Measurements from ENCODE around the gene DPY30. TPM values are rescaled to one million over a fixed set of nuclear protein-coding genes. Genes with fewer than 3 reads are reported as not detected.

Gene DPY30
- total and polyA plus RNA-seq, 5 donors from 2014 or later = 39.4 to 240 (median 206) TPM

DNA sequence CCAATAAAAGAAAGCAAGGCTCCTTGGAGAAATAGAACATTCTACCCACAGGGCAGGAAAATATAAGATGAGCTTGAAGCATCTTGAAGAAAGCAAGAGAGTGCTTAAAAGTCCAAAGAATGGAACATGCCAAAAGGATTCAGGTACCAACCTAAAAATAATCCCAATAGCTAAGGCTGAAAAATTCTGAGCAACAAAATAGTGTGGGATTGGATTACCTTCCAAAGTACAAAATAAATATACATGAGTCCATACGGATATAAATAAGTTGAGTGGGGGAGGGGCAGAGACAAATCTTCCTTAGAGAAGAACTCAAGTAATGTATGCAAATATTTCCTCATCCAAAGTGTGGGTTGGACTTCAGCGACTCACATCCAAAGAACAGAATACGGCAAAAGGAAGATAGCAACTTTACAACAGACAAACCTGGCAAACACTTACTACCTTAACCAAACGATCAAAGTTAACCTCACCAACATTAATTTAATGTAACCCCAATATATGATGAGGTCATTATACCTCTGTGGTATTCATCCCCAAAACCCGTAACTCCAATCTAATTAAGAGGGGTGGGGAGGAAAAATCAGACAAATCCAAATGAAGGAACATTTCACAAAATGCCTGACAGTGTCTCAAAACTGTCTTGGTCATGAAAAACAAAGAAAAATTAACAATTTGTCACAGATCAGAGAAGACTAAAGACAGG is 55.7 kb downstream of the DPY30 start:
- Mint-ChIP-seq H3K36me3 (peaks cover 11% of the 10 kb centered on the region), H3K9me3 (no peaks in the 10 kb centered on the region), H3K4me1 (peaks cover 40 to 49% (median 41%) of the 10 kb centered on the region in 4 donors), H3K4me3 (no peak overlapping the region), H3K27me3 (no peaks in the 10 kb centered on the region), H3K27ac (peak overlapping the region in 2 of 3 donors; percentile 39 to 51)
- H3K27ac ChIP-seq (ENCODE audit: insufficient read depth, low read length, poor library complexity, severe bottlenecking) = no peak overlapping the region
- H3K36me3 ChIP-seq (ENCODE audit: control insufficient read depth, insufficient read depth, low read length) = no peaks in the 10 kb centered on the region
- no peak for DNase-seq
- ATAC-seq (ENCODE audit: low read depth in 2 of 2) = no peak
- peaks cover 17% of the 10 kb centered on the region for H3K4me1 ChIP-seq (ENCODE audit: control insufficient read depth, insufficient read depth, low read length, poor library complexity, severe bottlenecking)
- H3K9me3 ChIP-seq (ENCODE audit: control insufficient read depth in 2 of 2, low read length in 2 of 2) = no peaks in the 10 kb centered on the region
- H3K27me3 ChIP-seq (ENCODE audit: control insufficient read depth, insufficient read depth, low read length) = no peaks in the 10 kb centered on the region
- no peak overlapping the region for H3K4me3 ChIP-seq (ENCODE audit: low read depth, low read length)

GRCh38 chr2:31980674-31981356 is 58.8 kb downstream of the DPY30 start:
- no peaks in the 10 kb centered on the region for H3K27me3 Mint-ChIP-seq
- peaks cover 16% of the 10 kb centered on the region for H3K36me3 Mint-ChIP-seq
- peaks cover 33 to 51% (median 34%) of the 10 kb centered on the region in 4 donors for H3K4me1 Mint-ChIP-seq
- peak overlapping the region in 1 of 4 donors; percentile 6 for H3K4me3 Mint-ChIP-seq
- H3K27ac Mint-ChIP-seq = peak overlapping the region; percentile 3 to 96 (median 29)
- Histone ChIP-seq H3K4me3 (ENCODE audit: low read depth, low read length) (peak overlapping the region; percentile 32), H3K27me3 (ENCODE audit: control insufficient read depth, insufficient read depth, low read length) (no peaks in the 10 kb centered on the region), H3K4me1 (ENCODE audit: control insufficient read depth, insufficient read depth, low read length, poor library complexity, severe bottlenecking) (peaks cover 10% of the 10 kb centered on the region), H3K36me3 (ENCODE audit: control insufficient read depth, insufficient read depth, low read length) (no peaks in the 10 kb centered on the region), H3K27ac (ENCODE audit: insufficient read depth, low read length, poor library complexity, severe bottlenecking) (no peak overlapping the region), H3K9me3 (ENCODE audit: control insufficient read depth in 2 of 2, low read length in 2 of 2) (no peaks in the 10 kb centered on the region)
- peak in 2 of 3 donors; percentile 10 to 30 for DNase-seq
- peaks cover 0 to 2% (median 0%) of the 10 kb centered on the region in 7 donors for H3K9me3 Mint-ChIP-seq
- peak; percentile 83 to 92 for ATAC-seq (ENCODE audit: low read depth in 2 of 2)

DNA sequence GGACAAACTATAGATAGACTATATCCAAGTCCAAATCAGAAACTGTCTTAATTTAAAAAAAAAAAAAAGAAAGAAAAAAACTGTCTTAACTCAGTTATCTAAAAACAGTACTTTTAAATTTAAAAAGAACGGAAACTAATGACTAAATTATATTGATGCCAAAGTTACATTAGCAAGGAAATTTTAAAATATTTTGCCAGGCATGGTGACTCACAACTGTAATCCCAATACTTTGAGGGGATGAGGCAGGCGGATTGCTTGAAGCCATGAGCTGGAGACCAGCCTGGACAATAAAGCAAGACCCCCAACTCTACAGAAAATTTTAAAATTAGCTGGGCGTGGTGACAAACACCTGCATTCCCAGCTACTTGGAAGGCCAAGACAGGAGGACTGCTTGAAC is 59.6 kb downstream of the DPY30 start:
- Mint-ChIP-seq H3K9me3 (peaks cover 0 to 2% (median 0%) of the 10 kb centered on the region in 7 donors), H3K36me3 (peaks cover 16% of the 10 kb centered on the region), H3K4me1 (peaks cover 31 to 59% (median 37%) of the 10 kb centered on the region in 4 donors), H3K4me3 (no peak overlapping the region), H3K27me3 (no peaks in the 10 kb centered on the region), H3K27ac (no peak overlapping the region)
- Histone ChIP-seq H3K4me1 (ENCODE audit: control insufficient read depth, insufficient read depth, low read length, poor library complexity, severe bottlenecking) (peaks cover 10% of the 10 kb centered on the region), H3K27ac (ENCODE audit: insufficient read depth, low read length, poor library complexity, severe bottlenecking) (no peak overlapping the region), H3K4me3 (ENCODE audit: low read depth, low read length) (no peak overlapping the region), H3K36me3 (ENCODE audit: control insufficient read depth, insufficient read depth, low read length) (no peaks in the 10 kb centered on the region), H3K27me3 (ENCODE audit: control insufficient read depth, insufficient read depth, low read length) (no peaks in the 10 kb centered on the region), H3K9me3 (ENCODE audit: control insufficient read depth in 2 of 2, low read length in 2 of 2) (no peaks in the 10 kb centered on the region)
- ATAC-seq (ENCODE audit: low read depth in 2 of 2) (no peak), DNase-seq (no peak)

- DNase-seq = no peak
- no peak for ATAC-seq (ENCODE audit: low read depth in 2 of 2)
- peaks cover 11% of the 10 kb centered on the region for H3K36me3 Mint-ChIP-seq
- no peak overlapping the region for H3K4me3 ChIP-seq (ENCODE audit: low read depth, low read length)
- H3K4me1 Mint-ChIP-seq = peaks cover 32 to 61% (median 39%) of the 10 kb centered on the region in 4 donors
- H3K27ac Mint-ChIP-seq = no peak overlapping the region
- H3K4me1 ChIP-seq (ENCODE audit: control insufficient read depth, insufficient read depth, low read length, poor library complexity, severe bottlenecking) = peaks cover 10% of the 10 kb centered on the region
- no peaks in the 10 kb centered on the region for H3K27me3 ChIP-seq (ENCODE audit: control insufficient read depth, insufficient read depth, low read length)
- peak overlapping the region in 1 of 4 donors; percentile 61 for H3K4me3 Mint-ChIP-seq
- peaks cover 0 to 2% (median 0%) of the 10 kb centered on the region in 7 donors for H3K9me3 Mint-ChIP-seq
- no peaks in the 10 kb centered on the region for H3K9me3 ChIP-seq (ENCODE audit: control insufficient read depth in 2 of 2, low read length in 2 of 2)
- H3K36me3 ChIP-seq (ENCODE audit: control insufficient read depth, insufficient read depth, low read length) = no peaks in the 10 kb centered on the region
- no peak overlapping the region for H3K27ac ChIP-seq (ENCODE audit: insufficient read depth, low read length, poor library complexity, severe bottlenecking)
- no peaks in the 10 kb centered on the region for H3K27me3 Mint-ChIP-seq
Measured at GRCh38 chr2:31979018-31979417, 60.6 kb downstream of the DPY30 start.

DNA sequence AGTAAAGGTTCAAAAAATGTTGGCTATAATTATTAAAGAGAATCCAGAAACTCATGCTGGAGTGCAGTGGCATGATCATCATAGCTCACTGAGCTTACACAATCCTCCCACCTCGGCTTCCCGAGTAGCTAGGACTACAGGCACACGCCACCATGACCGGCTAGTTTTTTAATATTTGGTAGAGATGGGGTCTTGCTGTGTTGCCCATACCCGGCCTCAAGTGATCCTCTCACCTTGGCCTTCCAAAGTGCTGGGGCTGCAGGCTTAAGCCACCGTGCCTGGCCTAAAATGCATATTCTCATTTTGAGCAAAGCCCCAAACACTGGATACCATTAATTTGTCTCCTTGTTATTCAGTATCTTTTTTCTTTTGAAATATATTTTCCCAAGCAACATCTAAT is 61.2 kb downstream of the DPY30 start:
- peaks cover 10% of the 10 kb centered on the region for H3K4me1 ChIP-seq (ENCODE audit: control insufficient read depth, insufficient read depth, low read length, poor library complexity, severe bottlenecking)

More for the DNA sequence above, 61.2 kb downstream of the DPY30 start:
- DNase-seq = no peak
- Mint-ChIP-seq H3K36me3 (peaks cover 6% of the 10 kb centered on the region), H3K27ac (no peak overlapping the region), H3K9me3 (peaks cover 0 to 2% (median 0%) of the 10 kb centered on the region in 7 donors), H3K27me3 (no peaks in the 10 kb centered on the region), H3K4me3 (no peak overlapping the region), H3K4me1 (peaks cover 27 to 58% (median 42%) of the 10 kb centered on the region in 4 donors)
- ATAC-seq (ENCODE audit: low read depth in 2 of 2) = no peak
- Histone ChIP-seq H3K27me3 (ENCODE audit: control insufficient read depth, insufficient read depth, low read length) (no peaks in the 10 kb centered on the region), H3K9me3 (ENCODE audit: control insufficient read depth in 2 of 2, low read length in 2 of 2) (no peaks in the 10 kb centered on the region), H3K27ac (ENCODE audit: insufficient read depth, low read length, poor library complexity, severe bottlenecking) (no peak overlapping the region), H3K36me3 (ENCODE audit: control insufficient read depth, insufficient read depth, low read length) (no peaks in the 10 kb centered on the region), H3K4me3 (ENCODE audit: low read depth, low read length) (no peak overlapping the region)

Other genes with a start within 250 kb of the DPY30 start
- gene MEMO1, start 28.8 kb downstream of the DPY30 start, total RNA-seq = 54.2 TPM
- gene MEMO1, start 28.8 kb downstream of the DPY30 start, polyA plus RNA-seq = 10 to 100 TPM; 26.2 to 44.8 (median 37.9) TPM
- gene SPAST, start 23.8 kb upstream of the DPY30 start, total RNA-seq = 20.2 TPM
- 10 to 100 TPM; 14.2 to 18.6 (median 15.8) TPM for gene SPAST, start 23.8 kb upstream of the DPY30 start, polyA plus RNA-seq
- gene SLC30A6, start 126.1 kb upstream of the DPY30 start, total RNA-seq = 9.3 TPM
- 10 to 100 TPM; 15.5 to 17.8 (median 16.9) TPM for gene SLC30A6, start 126.1 kb upstream of the DPY30 start, polyA plus RNA-seq
- gene NLRC4, start 225.1 kb upstream of the DPY30 start, total RNA-seq = not detected
- under 1 TPM in 1 of 4 donors, not detected in 3; 0.16 TPM for gene NLRC4, start 225.1 kb upstream of the DPY30 start, polyA plus RNA-seq
- gene YIPF4, start 238.1 kb upstream of the DPY30 start, total RNA-seq = 29.2 TPM
- 10 to 100 TPM; 14.0 to 23.2 (median 17.2) TPM for gene YIPF4, start 238.1 kb upstream of the DPY30 start, polyA plus RNA-seq